HG03558 (cell line): ENCODE data around the gene DKKL1.
"Not testable (repeated sequence)": the region's sequence is repeated elsewhere in the genome, so short reads cannot be mapped to it uniquely, and the experiment has no call there.

Source experiments
- ATAC-seq: cut with Tn5 transposase; IDR thresholded peaks from one replicate; pipeline ENCODE4 v1.9.1; 2021; ENCODE audit warnings: moderate number of reproducible peaks; ENCODE audit not compliant: unreplicated experiment; ENCODE audit errors: extremely low read depth

The DKKL1 gene

DNA sequence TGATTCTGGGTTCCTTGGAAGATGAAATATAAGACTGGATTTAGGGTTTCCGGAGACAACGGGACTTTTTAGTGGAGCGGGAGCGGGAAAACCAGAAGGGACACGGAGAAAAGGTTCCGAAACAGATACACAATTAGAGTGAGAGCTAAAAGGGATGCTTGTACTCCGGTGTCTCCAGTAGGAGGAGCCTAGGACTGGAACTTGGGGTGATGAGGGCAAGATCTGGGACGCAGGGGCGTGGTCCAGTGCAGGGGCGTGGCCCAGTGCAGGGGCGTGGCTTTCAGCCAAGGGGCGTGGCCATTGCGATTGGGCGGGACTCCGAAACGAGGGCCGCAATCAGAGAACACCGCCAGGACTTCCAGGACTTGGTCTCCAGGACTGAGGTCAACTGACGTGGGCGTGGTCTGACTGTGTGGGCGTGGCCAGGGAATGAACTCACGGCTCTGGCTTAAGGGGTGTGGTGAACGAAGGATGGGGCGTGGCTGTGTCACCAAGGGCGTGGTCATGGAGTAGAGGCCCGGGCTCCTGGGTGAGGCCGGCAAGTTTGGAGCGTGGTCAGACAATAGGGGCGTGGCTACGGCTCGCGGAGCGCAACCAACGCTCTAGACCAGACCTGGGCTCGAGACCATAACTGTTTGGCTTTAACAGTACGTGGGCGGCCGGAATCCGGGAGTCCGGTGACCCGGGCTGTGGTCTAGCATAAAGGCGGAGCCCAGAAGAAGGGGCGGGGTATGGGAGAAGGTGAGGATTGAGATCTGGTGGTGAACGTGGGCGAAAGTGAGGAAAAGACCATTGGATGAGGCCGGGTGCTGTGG lies at the start of gene DKKL1:
Gene DKKL1, plus strand, starts transcription at position 610 of the 815 bp plus-strand sequence. Its CDS starts 122 bp downstream, at position 732.
- no peak for ATAC-seq

DNA sequence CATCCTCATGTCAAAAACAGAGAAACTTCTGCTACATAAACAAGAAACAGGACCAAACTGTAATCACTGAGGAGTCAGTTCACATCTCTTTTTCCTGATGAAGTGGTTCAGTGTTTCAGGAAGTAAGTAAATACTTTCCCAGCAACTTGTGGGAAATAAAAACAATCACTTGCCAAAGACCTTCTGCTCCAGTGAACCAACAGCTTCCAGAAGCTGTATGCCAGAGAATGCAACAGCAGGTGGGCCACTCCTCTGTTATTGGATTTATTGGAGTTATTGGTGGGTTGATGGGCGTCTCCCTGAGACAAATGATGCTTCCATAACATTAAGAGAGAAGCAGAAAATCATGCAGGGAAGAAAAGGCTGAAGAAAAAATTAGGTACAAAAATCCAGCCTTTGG lies 48.6 kb upstream of the DKKL1 start:
- ATAC-seq: no peak

DNA sequence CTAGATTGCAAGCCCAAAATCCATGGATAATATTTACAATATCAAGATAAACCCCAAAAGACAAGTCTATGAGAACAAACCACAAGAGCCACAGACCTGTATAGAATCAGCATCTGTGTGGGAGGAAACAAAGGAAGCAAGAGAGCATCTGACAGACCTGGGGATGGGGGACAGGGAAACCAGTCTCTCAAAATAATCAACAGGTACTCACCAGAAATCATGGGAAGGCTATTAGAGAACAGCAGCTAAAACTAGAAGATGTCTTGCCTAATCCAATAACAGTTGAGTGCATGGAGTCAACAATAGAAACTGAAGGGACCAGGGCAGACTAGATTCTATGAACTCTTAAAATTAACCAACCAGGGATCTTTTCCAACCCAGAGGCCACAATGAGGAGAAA lies 47.4 kb upstream of the DKKL1 start:
- ATAC-seq: no peak

DNA sequence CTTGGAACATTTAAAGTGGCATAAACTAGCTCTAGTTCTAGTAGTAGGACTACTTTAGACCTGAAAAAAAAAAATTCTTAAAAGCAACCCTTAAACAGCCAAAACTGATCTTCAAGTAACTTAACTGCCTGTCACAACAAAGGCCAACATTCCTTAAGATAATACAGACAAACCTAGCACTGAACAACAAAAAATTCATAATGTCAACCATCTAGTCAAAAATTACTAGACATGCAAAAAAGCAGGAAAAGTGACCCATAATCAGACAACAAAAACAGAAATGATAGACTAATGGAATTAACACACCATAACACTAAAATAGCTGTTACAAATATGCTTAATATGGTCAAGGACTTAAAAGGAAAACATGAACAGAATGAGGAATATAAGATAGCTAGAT lies 45.4 kb upstream of the DKKL1 start:
- ATAC-seq: no peak

DNA sequence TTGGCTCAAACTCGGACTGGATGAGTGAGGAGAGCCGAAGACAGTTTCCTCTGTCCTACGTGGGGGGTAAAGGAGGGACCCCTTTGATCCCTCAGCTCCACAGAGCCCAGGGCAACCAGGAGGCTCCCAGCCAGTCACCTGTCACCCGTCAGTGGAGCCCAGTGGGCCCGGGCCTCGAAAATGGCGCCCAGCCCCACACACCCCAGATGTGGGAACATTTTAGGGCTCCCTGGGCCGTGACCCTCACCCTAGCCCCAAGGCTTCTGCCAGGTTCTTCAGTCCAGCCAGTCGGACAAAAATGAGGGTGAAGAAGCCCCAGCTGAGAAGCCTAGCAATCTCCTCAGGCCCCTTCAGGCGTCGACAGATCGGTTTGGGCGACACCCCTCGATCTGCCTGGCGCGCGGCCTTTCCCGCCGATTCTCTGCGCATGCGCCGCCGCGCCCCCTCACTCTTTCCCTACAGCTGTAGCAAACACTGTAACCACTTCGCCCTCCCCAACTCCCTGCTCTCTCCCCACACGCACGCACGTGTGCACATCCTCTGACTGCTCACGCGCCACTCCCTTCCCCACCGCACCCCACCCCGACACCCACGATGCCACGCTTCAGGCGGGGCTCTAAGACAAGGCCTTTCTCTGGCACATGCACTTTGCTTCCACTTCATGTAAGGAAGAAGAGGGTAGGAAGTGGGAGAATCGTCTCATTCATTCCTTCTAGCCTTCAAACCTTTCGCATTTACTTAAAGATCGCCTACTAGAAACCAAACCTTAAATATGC lies 38.7 kb upstream of the DKKL1 start, which contains the start of gene SLC6A16:
Gene SLC6A16, minus strand, starts transcription at position 391 of the 776 bp plus-strand sequence. CDS start 13,844 bp downstream, outside the sequence.
- ATAC-seq: no peak

DNA sequence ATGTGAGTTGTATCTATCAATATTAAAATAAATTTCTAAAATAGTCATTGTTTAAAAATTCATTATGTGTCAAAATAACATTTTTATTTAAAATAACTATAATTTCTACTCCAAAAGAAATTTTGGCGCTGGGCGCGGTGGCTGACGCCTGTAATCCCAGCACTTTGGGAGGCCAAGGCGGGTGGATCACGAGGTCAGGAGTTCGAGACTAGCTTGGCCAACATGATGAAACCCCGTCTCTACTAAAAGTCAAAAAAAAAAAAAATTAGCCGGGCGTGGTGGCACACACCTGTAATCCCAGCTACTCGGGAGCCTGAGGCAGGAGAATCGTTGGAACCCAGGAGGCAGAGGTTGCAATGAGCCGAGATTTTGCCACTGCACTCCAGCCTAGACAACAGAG lies 37.9 kb upstream of the DKKL1 start:
- ATAC-seq: not testable (repeated sequence)

DNA sequence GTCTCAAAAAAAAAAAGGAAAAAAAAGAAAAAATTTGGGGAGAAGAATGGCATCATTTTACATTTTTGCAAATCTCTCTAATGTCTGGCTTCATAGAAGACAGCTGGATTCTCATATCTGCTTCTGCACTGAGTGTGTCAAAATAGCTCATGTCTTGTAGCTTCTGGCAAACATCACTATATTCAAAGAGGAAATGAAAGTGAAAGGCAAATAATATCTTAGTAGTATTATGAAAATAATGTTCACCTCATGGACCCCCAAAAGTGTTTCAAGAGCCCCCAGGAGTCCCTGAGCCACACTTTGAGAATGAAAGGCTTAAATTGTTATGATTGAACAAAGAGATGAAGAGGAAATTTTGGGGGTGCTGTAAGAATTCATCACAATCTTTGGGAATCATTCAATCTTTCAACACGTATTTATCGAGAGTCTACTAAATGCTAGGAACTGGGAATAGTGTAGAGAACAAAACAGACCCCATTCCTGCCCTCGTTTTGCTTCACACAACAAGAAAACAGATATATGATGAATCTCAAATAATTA lies 37.4 kb upstream of the DKKL1 start:
- ATAC-seq: no peak

DNA sequence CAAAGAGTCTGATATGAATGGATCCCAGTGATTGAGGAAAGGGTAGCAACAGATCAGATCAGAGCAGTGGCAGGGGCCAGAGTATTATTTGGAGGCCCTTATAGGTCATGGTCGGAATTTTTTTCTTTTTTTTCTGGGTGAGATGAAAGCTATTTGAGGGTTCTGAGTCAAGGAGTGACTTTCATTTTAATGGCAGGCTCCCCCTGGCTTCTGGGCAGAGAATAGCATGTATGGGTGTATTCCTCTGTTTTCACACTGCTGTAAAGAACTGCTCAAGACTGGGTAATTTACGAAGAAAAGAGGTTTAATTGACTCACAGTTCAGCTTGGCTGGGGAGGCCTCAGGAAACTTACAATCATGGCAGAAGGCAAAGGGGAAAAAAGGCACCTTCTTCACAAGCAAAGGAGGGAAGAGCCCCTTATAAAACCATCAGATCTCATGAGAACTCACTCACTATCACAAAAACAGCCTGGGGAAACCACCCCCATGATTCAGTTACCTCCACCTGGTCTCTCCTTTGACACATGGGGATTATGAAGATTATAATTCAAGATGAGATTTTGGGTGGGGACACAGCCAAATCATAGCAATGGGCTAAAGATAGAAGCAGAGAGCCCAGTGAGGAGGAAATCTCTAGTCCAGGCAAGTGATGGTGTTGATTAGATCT lies 35.7 kb upstream of the DKKL1 start:
- no peak for ATAC-seq

DNA sequence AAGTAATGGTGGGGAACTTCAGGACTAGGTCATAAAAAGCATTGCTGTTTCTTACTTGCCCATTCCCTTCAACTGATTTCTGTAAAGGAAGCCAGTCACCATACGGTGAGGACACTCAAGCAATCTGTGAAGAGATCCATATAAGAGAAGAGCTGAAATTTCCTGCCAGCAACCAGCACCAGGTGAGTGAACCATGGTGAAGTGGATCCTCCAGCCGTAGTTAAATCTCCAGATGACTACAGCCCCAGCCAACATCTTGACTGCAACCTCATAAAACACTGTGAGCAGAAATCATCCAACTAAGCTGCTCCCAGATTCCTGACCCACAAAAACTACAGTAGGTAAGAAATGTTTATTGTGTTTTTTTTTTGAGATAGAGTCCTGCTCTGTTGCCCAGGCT lies 34.9 kb upstream of the DKKL1 start:
- ATAC-seq: no peak

DNA sequence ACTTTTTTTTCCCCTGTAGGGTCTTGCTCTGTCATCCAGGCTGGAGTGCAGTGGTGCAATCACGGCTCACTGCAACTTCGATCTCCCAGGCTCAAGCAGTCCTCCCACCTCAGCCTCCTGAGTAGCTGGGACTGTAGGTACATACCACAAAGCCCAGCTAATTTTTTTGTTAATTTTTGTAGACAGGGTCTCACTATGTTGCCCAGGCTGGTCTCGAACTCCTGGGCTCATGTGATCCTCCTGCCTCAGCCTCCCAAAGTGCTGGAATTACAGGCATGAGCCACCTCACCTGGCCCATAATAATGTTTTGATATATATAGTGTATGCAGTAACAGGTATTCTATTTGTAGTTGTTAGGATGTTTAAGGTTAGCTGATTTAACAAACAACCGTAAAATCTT lies 32.5 kb upstream of the DKKL1 start:
- not testable (repeated sequence) for ATAC-seq

DNA sequence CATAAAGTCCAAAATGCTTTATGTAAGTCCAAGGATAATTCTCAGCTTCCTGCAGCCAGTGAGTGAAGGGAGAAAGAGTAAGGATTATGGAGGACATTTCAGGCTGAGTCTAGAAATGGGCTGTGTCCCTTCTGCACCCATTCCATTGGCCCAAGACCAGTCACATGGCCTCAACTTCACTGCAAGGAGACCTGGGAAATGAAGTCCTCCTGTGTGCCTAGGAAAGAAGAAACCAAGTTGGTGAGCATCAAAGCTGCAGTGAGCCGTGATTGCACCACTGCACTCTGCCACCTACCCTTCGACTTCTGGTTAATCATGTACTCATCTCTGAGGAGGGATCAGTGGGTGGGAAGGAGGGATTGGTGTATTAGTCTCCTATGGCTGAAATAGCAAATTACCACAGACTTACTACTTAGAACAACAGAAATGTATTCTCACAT lies 32.0 kb upstream of the DKKL1 start:
- no peak for ATAC-seq

DNA sequence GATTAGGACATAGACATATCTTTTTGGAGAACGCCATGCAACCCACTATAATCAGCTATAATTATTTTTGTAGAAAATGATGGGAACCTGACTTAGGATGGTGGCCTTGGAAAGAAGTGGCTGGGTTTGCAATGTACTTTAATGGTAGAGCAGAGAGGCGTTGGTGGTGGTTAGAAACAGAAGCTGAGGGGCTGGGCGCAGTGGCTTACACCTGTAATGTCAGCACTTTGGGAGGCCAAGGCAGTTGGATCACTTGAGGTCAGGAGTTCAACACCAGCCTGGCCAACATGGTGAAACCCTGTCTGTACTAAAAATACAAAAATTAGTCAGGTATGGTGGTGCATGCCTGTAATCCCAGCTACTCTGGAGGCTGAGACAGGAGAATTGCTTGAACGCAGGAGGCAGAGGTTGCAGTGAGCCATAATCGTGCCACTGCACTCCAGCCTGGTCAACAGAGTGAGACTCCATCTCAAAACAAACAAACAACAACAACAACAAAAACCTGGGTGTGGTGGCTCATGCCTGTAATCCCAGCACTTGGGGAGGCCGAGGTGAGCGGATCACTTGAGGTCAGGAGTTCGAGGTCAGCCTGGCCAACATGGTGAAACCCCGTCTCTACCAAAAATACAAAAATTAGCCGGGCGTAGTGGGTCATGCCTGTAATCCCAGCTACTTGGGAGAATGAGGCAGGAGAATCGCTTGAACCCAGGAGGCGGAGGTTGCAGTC lies 30.8 kb upstream of the DKKL1 start:
- ATAC-seq: not testable (repeated sequence)

DNA sequence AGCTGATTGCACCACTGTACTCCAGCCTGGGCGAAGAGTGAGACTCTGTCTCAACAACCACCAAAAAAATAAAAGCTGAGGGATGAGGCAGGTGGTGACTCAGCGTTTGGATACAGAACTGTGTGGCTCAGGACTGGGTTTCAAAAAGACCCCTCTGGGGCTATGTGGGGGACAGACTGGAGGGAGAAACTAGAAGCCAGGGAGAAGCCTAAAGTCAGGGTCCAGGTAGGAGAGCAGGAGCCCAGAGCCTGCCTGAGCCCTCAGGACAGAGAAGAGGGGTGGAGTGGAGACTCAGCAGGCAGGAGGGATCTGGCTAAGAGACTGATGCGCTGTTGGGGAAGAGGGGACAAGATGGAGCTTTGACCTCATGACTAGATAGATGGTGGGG lies 30.3 kb upstream of the DKKL1 start:
- ATAC-seq: no peak

DNA sequence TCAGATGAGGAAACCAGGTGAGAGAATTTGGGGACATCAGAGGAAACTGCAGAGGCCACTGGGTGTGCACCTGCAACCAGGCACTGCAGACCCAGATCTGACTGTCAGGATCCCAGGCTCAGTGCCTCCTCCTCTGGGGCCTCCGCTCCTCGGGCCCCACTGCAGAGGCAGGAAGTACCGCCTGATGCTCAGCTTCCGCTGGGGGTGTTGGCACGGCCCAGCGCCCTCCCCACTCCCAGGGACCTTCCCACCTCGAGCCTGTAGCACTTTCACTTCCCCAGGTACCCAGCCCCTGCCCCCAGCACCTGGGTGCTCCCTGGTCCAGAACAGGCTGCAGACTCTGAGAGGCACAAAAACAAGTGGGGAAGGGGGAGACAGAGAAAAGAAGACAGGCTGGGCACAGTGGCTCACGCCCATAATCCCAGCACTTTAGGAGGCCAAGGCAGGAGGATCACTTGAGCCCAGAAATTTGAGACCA lies 29.8 kb upstream of the DKKL1 start:
- ATAC-seq: no peak

DNA sequence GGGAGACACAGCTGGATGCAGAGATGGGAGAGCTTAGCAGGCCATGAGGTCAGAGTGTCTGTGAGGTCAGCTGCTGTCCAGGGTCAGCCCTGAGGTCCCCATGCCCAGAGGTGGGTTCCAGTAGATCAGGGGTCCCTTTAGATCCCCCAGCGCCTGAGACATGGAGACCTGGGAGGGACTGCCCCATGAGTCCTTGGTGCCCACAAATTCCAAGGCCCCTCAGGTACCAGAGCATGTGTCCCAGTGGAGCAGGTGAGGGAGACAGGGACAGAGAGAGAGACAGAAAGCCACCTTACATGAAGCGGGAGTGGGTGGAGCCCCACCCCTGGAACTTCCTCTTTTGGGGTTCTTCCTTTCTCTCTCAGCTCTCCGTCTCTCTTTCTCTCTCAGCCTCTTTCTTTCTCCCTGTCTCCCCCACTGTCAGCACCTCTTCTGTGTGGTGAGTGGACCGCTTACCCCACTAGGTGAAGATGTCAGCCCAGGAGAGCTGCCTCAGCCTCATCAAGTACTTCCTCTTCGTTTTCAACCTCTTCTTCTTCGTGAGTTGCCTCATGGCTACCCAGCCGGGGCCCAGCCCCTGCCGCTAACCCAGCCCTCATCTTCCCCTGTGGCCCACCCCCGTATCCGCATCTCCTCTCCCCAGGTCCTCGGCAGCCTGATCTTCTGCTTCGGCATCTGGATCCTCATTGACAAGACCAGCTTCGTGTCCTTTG lies 28.4 kb upstream of the DKKL1 start, which contains the start of gene CD37:
Gene CD37, plus strand, starts transcription at position 336 of the 713 bp plus-strand sequence. Its CDS starts 135 bp downstream, at position 471.
- ATAC-seq: no peak

DNA sequence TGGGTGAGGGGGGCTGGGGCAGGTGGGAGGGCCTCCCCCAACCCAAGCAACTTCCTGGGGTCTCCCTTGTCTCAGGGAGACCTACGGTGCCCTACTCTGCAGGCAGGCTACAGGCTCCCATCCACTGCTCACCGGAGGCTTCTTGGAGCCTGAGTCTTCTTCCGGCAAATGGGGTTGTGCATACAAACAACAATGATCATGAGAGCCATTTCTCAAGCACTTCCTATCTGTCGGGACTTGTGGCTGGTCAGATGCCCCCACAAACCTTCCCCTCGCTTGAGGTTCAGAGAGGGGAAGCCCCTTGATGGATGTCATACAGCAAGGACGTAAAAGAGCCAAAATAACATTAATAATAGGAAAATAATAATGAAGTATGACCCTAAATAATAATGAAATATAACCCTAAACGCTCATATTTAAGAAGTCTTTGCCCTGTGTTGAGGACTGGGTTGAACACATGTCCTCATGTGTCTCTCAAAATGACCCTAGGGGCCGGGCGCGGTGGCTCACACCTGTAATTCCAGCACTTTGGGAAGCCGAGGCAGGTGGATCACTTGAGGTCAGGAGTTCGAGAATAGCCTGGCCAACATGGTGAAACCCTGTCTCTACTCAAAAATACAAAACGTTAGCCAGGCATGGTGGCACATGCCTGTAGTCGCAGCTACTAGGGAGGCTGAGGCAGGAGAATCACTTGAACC lies 27.7 kb upstream of the DKKL1 start:
- ATAC-seq: no peak

DNA sequence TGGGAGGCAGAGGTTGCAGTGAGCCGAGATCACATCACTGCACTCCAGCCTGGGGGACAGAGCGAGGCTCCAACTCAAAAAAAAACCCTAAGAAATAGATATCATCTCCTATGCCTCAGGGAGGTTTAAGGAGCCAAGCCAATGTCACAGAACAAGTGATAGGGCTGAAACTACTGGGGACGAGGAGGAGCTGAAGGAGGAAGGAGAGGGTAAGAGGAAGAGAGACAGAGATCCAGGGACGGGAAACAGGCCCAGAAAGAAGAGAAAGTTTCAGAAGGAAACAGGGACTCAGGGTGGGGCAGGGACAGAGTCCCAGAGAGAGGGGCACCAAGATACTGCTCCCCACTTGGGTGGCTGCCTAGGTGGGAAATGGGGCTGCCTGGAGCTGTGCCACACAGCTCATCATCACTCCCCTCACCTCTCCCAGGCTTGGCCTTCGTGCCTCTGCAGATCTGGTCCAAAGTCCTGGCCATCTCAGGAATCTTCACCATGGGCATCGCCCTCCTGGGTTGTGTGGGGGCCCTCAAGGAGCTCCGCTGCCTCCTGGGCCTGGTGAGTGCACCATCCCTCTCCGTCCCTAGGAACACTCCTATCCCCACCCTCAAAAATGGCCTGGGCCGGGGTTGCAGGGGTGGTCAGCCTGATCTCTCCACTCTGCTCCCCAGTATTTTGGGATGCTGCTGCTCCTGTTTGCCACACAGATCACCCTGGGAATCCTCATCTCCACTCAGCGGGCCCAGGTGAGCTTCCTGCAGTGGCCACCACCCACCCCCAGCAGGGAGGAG lies 27.0 kb upstream of the DKKL1 start:
- no peak for ATAC-seq
